SK-N-SH (cell line): ENCODE results near the gene TACC2. TPM values are rescaled to one million over a fixed set of nuclear protein-coding genes. Genes with fewer than 3 reads are reported as not detected.

ENCODE experiments used
- CTCF ChIA-PET: fragments of 300-600, 350-600 bp; formaldehyde crosslinking; extraction: SDS; loops from one replicate; lab custom pipeline; 2021; lab: Yijun Ruan, JAX
- POLR2A ChIA-PET: fragments of 350-600 bp; sonication (Branson Sonifier 250); formaldehyde crosslinking; extraction: SDS; loops from one replicate; lab custom pipeline; 2020; ENCODE audit warnings: antibody characterized with exemption, inconsistent platforms; lab: Yijun Ruan, JAX
- DNase-seq: peaks from one replicate; pipeline ENCODE4 v3.0.0; 2012
- H2AFZ ChIP-seq: fragments of 200-600 bp; sonication (generic); 2 replicates; pipeline ENCODE4 v1.8.1; 2016; ENCODE audit warnings: antibody characterized with exemption, mild to moderate bottlenecking, low read depth
- H3F3A ChIP-seq: fragments of 200-600 bp; sonication (generic); replicated peaks from 2 replicates; pipeline ENCODE3; 2016; ENCODE audit warnings: antibody characterized with exemption, mild to moderate bottlenecking; ENCODE audit not compliant: insufficient read depth
- H3K27ac ChIP-seq, 2 experiments: fragments of 200-500 bp in 1 of 2; fragments of 200-600 bp in 1 of 2; sonication (Bioruptor generic) in 1 of 2; sonication (generic), shearing (Covaris generic) in 1 of 2; 2 replicates each; pipeline versions ENCODE4 v1.5.1 to v1.6.1; 2014 to 2016; ENCODE audit warnings: low read depth in 2 of 2, inconsistent platforms in 1 of 2, low read length in 1 of 2, mild to moderate bottlenecking in 1 of 2, mixed read lengths in 1 of 2
- H3K27me3 ChIP-seq: fragments of 200-600 bp; sonication (generic), shearing (Covaris generic); 2 replicates; pipeline ENCODE4 v1.6.1; 2016; ENCODE audit warnings: mixed run types; ENCODE audit not compliant: insufficient read depth
- H3K36me3 ChIP-seq, 2 experiments: fragments of 200-500 bp in 1 of 2; fragments of 200-600 bp in 1 of 2; sonication (Bioruptor generic) in 1 of 2; sonication (generic) in 1 of 2; replicated peaks in 1 of 2; 2 replicates each; pipeline versions ENCODE3 to v1.5.1; 2014 to 2016; ENCODE audit warnings: low read length in 1 of 2, mild to moderate bottlenecking in 1 of 2; ENCODE audit not compliant: insufficient read depth in 2 of 2, control insufficient read depth in 1 of 2
- H3K4me1 ChIP-seq, 2 experiments: fragments of 200-500 bp in 1 of 2; fragments of 200-600 bp in 1 of 2; sonication (Bioruptor generic) in 1 of 2; sonication (generic), shearing (Covaris generic) in 1 of 2; 2 replicates each; pipeline versions ENCODE4 v1.5.1 to v1.6.1; 2014 to 2016; ENCODE audit warnings: low read depth in 1 of 2, low read length in 1 of 2, mixed run types in 1 of 2; ENCODE audit not compliant: insufficient read depth in 2 of 2, control insufficient read depth in 1 of 2
- H3K4me2 ChIP-seq: fragments of 200-600 bp; sonication (generic), shearing (Covaris generic); 2 replicates; pipeline ENCODE4 v1.6.1; 2017; ENCODE audit warnings: mixed run types
- H3K4me3 ChIP-seq, 2 experiments: fragments of 200-500 bp in 1 of 2; fragments of 200-600 bp in 1 of 2; sonication (Bioruptor generic) in 1 of 2; sonication (generic), shearing (Covaris generic) in 1 of 2; 2 replicates each; pipeline versions ENCODE4 v1.5.1 to v1.8.1; 2014 to 2016; ENCODE audit warnings: low read depth in 2 of 2, inconsistent platforms in 1 of 2, low read length in 1 of 2, mild to moderate bottlenecking in 1 of 2, mixed read lengths in 1 of 2, moderate library complexity in 1 of 2
- H3K79me2 ChIP-seq: fragments of 200-600 bp; sonication (generic); 2 replicates; pipeline ENCODE4 v1.8.1; 2017; ENCODE audit warnings: mild to moderate bottlenecking; ENCODE audit not compliant: insufficient read depth
- H3K9ac ChIP-seq: fragments of 200-600 bp; sonication (generic); 2 replicates; pipeline ENCODE4 v1.6.1; 2017; ENCODE audit warnings: mixed run types
- H3K9me2 ChIP-seq: fragments of 200-600 bp; sonication (generic); 2 replicates; pipeline ENCODE4 v1.6.1; 2017; ENCODE audit warnings: mixed run types
- H3K9me3 ChIP-seq: fragments of 200-600 bp; sonication (generic); 2 replicates; pipeline ENCODE4 v1.6.1; 2017; ENCODE audit warnings: mixed run types, mild to moderate bottlenecking, moderate library complexity
- H4K20me1 ChIP-seq: fragments of 200-600 bp; sonication (generic); 2 replicates; pipeline ENCODE4 v1.6.1; 2017; ENCODE audit warnings: mild to moderate bottlenecking, mixed run types; ENCODE audit not compliant: insufficient read depth
- CHD2 ChIP-seq: fragments of 150-350 bp; IDR thresholded peaks from 2 replicates; pipeline ENCODE4 v1.6.1; 2018; ENCODE audit warnings: low read length; ENCODE audit not compliant: partially characterized antibody
- EZH2phosphoT487 ChIP-seq: fragments of 200-600 bp; sonication (generic); IDR thresholded peaks from 2 replicates; pipeline ENCODE4 v1.6.1; 2017; ENCODE audit warnings: low read depth, mixed run types, mild to moderate bottlenecking, antibody characterized with exemption, moderate library complexity, borderline replicate concordance
- FOSL2 ChIP-seq: IDR thresholded peaks from 2 replicates; pipeline ENCODE4 v1.4.0; 2012; ENCODE audit warnings: low read depth, mild to moderate bottlenecking, moderate library complexity, borderline replicate concordance
- FOXJ3 ChIP-seq: sonication (generic); formaldehyde crosslinking; IDR thresholded peaks from 2 replicates; pipeline ENCODE4 v1.5.1; 2020; ENCODE audit warnings: mild to moderate bottlenecking, missing genetic modification reagents
- GABPA ChIP-seq: IDR thresholded peaks from 2 replicates; pipeline ENCODE4 v1.4.0; 2012; ENCODE audit warnings: low read depth, mild to moderate bottlenecking
- MEF2A ChIP-seq: IDR thresholded peaks from 2 replicates; pipeline ENCODE4 v1.4.0; 2012; ENCODE audit warnings: low read depth, borderline replicate concordance
- NRF1 ChIP-seq: IDR thresholded peaks from 2 replicates; pipeline ENCODE4 v1.6.1; 2012; ENCODE audit warnings: low read depth, mild to moderate bottlenecking, low read length
- POLR2AphosphoS5 ChIP-seq: IDR thresholded peaks from 2 replicates; pipeline ENCODE4 v1.6.1; 2012; ENCODE audit warnings: low read depth, low read length
- RCOR1 ChIP-seq: fragments of 150-350 bp; IDR thresholded peaks from 2 replicates; pipeline ENCODE4 v1.6.1; 2017; ENCODE audit warnings: antibody characterized with exemption, low read length
- TAF1 ChIP-seq: IDR thresholded peaks from 2 replicates; pipeline ENCODE4 v1.6.1; 2012; ENCODE audit warnings: low read depth, mild to moderate bottlenecking, low read length, moderate library complexity, borderline replicate concordance
- TCF12 ChIP-seq: IDR thresholded peaks from 2 replicates; pipeline ENCODE4 v1.4.0; 2012
- TEAD4 ChIP-seq: IDR thresholded peaks from 2 replicates; pipeline ENCODE4 v1.4.0; 2012; ENCODE audit warnings: mild to moderate bottlenecking, borderline replicate concordance; ENCODE audit not compliant: insufficient read depth
- YY1 ChIP-seq: IDR thresholded peaks from 2 replicates; pipeline ENCODE4 v1.4.0; 2012; ENCODE audit warnings: low read depth, mild to moderate bottlenecking
- WGBS: methylation state at CpG from one replicate; pipeline ENCODE4 v1.1.6; 2017; ENCODE audit warnings: low lambda C conversion rate; 5-methylcytosine and 5-hydroxymethylcytosine counted together
- polyA plus RNA-seq, 3 experiments: library from polyadenylated mRNA; depleted of rRNA; stranded (reverse); fragments of >200 nt; gene quantifications; 2 replicates each; pipeline ENCODE4 v1.2.3, GENCODE V29; 2012

The TACC2 gene
- polyA plus RNA-seq, 1 of the 3 experiments (the other 2 are of a cell fraction): 8.8 TPM

GRCh38 chr10:121998462-121998861 lies 9.5 kb downstream of the TACC2 start:
- no peak for DNase-seq
- Histone ChIP-seq H3K27ac (no peak overlapping the region), H3K4me3 (no peak overlapping the region), H3K4me1 (no peaks in the 10 kb centered on the region), H3K9me2 (no peaks in the 10 kb centered on the region), H3K4me2 (no peak overlapping the region), H3K36me3 (no peaks in the 10 kb centered on the region), H3K27me3 (no peaks in the 10 kb centered on the region), H3K79me2 (no peaks in the 10 kb centered on the region), H3K9me3 (no peaks in the 10 kb centered on the region), H2AFZ (no peak overlapping the region), H4K20me1 (no peaks in the 10 kb centered on the region), H3F3A (no peaks in the 10 kb centered on the region), H3K9ac (no peak overlapping the region)
- 58% methylated on average over 6 of the region's 6 CpGs for WGBS
- TF ChIP-seq TEAD4: no peak
- TF ChIP-seq YY1: no peak
- ChIA-PET CTCF (no interaction called here), POLR2A (no interaction called here)

- Histone ChIP-seq H3K9ac (no peak overlapping the region), H3K27ac (no peak overlapping the region), H3K4me1 (no peaks in the 10 kb centered on the region), H3K9me2 (no peaks in the 10 kb centered on the region), H3K27me3 (no peaks in the 10 kb centered on the region), H3K9me3 (no peaks in the 10 kb centered on the region), H3K79me2 (no peaks in the 10 kb centered on the region), H3K4me2 (no peak overlapping the region), H2AFZ (no peak overlapping the region), H3F3A (no peaks in the 10 kb centered on the region), H3K36me3 (no peaks in the 10 kb centered on the region), H3K4me3 (no peak overlapping the region), H4K20me1 (no peaks in the 10 kb centered on the region)
- WGBS: 71% methylated on average over 4 of the region's 4 CpGs
- ChIA-PET POLR2A (no interaction called here), CTCF (interaction anchor here (1.6 kb wide), 1 partner anchor 11 kb away, joined by 3 read pairs; no protein-coding TSS in a partner anchor)
- no peak for DNase-seq
- TF ChIP-seq GABPA (no peak), FOSL2 (no peak), TAF1 (no peak)
These were observed 10.3 kb downstream of the TACC2 start for GRCh38 chr10:121999301-121999700.

- no peak for DNase-seq
- ChIA-PET CTCF (interaction anchor here (0.7 to 1.4 kb wide), 2 partner anchors 9 to 1494 kb away, joined by 3 read pairs; no protein-coding TSS in a partner anchor), POLR2A (no interaction called here)
- Histone ChIP-seq H3K79me2 (no peaks in the 10 kb centered on the region), H3K4me2 (no peak overlapping the region), H3K4me3 (no peak overlapping the region), H4K20me1 (no peaks in the 10 kb centered on the region), H3K36me3 (no peaks in the 10 kb centered on the region), H3K4me1 (no peaks in the 10 kb centered on the region), H3F3A (no peaks in the 10 kb centered on the region), H3K9me2 (no peaks in the 10 kb centered on the region), H3K9me3 (no peaks in the 10 kb centered on the region), H3K27ac (no peak overlapping the region), H3K27me3 (no peaks in the 10 kb centered on the region), H3K9ac (no peak overlapping the region), H2AFZ (no peak overlapping the region)
- TF ChIP-seq RCOR1 (no peak), MEF2A (no peak), TCF12 (no peak), NRF1 (no peak), CHD2 (no peak), EZH2phosphoT487 (no peak), POLR2AphosphoS5 (no peak), FOXJ3 (no peak)
- 0% methylated on average over 1 of the region's 1 CpG for WGBS
These were observed 12.7 kb downstream of the TACC2 start for GRCh38 chr10:122001698-122002097.
